GM19351 (cell line): ENCODE data around the gene FOXQ1.
"Not testable (repeated sequence)": the region's sequence is repeated elsewhere in the genome, so short reads cannot be mapped to it uniquely, and the experiment has no call there.

Experiments used
- ATAC-seq: cut with Tn5 transposase; IDR thresholded peaks from one replicate; pipeline ENCODE4 v1.9.1; 2021; ENCODE audit warnings: mild to moderate bottlenecking, moderate library complexity; ENCODE audit not compliant: unreplicated experiment

FOXQ1 gene

GRCh38 chr6:1355068-1355467, 43.2 kb downstream of the FOXQ1 start:
- not testable (repeated sequence) for ATAC-seq

- ATAC-seq: not testable (repeated sequence)
Observed at GRCh38 chr6:1361717-1362116, 49.8 kb downstream of the FOXQ1 start.

GRCh38 chr6:1362643-1363042, 50.7 kb downstream of the FOXQ1 start:
- ATAC-seq: no peak

- no peak for ATAC-seq
Observed at GRCh38 chr6:1363298-1363697, 51.4 kb downstream of the FOXQ1 start.

- no peak for ATAC-seq
Observed at GRCh38 chr6:1363729-1364572, 52.1 kb downstream of the FOXQ1 start.
